GM18505 (cell line): Measurements from ENCODE around the gene GJD2.

Source experiments
- ATAC-seq: cut with Tn5 transposase; IDR thresholded peaks from one replicate; pipeline ENCODE4 v1.9.1; 2021; ENCODE audit not compliant: unreplicated experiment
- POLR2A ChIP-seq: IDR thresholded peaks from 4 replicates; pipeline ENCODE4 v1.6.1; 2011; ENCODE audit warnings: borderline replicate concordance; ENCODE audit not compliant: insufficient read depth, insufficient read length; ENCODE audit errors: extremely low read depth

Gene GJD2

DNA sequence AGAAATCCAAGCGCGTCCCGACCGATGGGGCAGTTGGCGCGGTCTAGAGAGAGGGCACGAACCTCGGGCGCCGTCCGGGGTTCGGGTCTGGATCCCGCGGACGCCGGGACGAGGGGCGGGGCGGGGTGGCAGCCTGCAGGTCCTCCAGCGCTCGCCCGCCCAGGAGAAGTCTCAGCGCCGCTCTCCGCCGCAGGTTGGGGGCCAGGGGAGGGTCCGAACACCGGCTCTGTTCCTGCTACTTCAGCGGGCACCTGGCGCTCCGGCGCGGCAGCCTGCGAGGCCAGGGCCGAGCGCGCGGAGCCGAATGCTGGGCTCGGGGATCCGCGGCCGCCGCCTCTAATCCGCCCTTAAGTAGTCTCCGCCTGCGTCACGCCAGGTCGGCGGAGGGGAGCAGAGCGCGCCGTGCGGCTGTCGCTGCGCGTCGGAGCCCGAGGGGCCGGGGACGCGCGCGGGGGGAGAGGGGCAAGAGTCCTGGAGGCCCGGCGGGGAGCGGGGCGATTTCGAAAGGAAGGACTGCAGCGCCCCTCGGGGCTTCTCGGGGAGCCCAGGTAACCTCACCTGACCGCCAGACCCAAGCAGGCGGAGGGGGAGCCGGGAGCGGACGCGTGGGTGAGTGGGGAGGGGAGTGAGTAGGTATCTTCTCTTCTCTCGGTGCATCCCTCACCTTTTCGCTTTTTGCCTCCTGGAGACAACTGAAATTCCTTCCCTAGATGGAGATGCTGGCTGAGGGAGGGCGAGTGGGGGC is at the start of gene GJD2:
TSS of gene GJD2 (minus strand) at position 325 of the 745 bp plus-strand sequence. CDS start 510 bp downstream, outside the sequence.
- no peak for TF ChIP-seq POLR2A
- ATAC-seq, result no peak

DNA sequence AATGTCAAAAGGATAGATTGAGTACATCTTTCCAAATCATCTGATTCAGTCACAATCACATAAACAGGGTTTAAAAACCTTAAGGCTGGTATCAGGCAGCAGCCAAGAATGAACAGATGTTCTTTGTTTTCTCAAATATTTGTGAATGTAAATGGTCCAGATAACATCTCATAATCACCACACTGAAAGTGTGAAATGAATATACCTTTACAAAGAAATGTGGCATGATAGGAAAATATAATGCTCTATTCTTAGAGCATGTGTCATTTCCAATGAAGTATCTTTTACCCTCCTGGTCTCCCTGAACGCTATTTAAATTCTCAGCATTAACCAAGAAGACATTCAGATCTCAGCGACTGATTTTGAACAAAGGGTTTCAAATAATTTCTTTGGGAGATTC is 49.3 kb upstream of the GJD2 start:
- no peak for TF ChIP-seq POLR2A
- ATAC-seq, result no peak

DNA sequence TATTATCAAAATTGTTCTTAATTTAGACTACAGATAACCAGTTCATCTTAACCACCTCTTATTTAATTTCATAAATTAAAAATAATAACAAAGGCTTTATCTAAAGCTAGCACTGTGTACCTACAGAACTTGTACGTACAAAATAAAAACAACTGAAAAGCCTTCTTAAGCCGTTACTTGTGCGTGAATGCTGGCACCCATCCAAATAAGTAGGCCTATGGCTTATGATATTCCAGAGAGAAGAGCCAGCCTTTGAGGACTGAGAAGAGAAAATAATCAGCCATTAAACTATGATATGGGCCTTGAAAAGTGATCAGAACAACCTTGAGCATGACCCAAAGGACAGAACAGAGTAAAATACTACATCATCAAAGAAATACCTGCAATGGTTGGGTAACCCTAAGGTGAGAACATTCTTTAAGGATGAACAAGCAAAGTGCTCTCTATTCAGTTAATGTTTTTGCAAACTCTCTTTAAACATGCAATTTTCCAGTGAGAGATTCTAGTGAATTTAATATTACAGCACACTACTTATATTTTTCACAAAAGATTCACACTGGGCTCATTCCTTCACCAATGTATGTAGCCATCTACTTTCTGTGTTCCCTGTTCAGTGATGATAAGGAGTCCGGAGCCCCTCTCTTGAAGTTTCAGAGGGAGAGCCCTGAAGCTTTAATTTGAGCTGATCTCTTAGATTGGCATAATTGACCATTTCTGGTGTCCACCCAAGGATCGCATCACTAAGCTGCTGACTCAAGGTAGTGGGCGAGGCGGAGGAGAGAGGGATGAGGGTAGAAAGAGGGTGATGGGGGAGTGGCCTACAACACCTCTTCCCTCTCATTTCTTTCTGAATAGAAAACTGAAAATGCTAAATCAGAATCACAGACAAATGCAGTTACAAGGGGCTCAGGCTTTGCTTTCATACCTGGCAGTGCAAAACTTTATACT is 48.3 kb upstream of the GJD2 start:
- TF ChIP-seq POLR2A, result no peak
- no peak for ATAC-seq

DNA sequence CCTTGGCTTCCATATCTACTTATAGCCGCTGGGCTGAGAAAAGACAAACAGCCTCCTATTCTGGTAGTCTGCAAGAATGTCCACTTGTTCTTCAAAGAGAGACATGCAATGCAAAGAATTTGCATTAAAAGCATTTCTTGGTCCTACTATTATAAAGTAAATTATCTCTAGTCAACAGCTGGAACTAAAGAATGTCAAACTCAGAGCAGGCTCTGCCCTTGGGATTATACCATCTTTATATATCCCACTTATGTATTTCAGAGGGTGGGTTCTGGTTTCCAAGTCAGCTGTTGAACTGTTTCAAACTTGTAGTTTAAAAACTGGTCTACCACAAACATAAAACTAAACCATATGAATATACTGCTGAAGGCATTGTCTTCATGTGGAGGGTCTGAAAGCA is 47.6 kb upstream of the GJD2 start:
- ATAC-seq, result no peak
- no peak for TF ChIP-seq POLR2A

DNA sequence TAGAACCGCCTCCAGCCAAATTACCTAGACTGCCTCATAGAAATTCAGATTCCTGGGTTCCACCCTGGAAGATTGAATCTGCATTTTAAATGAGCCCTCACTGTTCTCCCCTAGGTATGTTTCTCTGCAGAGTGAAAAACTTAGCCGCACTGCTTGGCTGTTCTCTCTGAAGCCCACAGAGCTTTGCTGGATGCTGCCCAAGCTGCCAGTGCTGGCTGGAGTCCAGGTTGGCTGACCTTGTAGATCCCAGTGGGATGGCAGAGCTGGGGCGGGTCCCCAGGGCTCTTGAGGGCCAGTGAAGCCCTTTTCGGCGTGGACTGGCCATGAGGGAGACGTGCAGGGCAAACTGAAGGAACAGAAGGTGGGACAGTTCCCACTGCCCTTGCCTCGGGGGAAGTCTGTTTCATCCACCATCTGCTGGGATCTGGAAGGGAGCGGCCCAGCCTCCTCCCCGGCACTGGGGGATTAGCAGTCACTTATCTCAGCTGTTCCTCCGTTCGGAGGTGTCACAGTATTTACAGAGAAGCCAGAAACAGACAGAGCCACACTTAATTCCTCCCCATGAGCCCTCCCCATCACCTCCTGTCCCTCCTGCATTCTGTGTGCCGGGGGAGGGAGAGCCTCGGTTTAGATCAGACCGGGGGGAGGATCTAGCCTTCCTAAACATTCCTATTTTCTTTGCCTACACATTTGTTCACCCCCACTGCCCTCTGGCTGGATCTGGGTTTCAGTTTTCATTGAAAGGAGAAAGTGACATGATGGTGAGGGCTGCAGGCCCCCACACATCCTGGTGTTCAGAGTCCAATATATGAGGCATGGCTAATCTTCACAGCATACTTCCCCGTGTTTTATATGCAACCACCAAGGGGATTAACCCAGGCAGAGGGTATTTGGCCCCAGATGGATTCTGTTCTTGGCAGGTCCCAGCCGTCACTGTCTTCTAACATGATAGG is 44.6 kb upstream of the GJD2 start:
- no peak for TF ChIP-seq POLR2A
- no peak for ATAC-seq

DNA sequence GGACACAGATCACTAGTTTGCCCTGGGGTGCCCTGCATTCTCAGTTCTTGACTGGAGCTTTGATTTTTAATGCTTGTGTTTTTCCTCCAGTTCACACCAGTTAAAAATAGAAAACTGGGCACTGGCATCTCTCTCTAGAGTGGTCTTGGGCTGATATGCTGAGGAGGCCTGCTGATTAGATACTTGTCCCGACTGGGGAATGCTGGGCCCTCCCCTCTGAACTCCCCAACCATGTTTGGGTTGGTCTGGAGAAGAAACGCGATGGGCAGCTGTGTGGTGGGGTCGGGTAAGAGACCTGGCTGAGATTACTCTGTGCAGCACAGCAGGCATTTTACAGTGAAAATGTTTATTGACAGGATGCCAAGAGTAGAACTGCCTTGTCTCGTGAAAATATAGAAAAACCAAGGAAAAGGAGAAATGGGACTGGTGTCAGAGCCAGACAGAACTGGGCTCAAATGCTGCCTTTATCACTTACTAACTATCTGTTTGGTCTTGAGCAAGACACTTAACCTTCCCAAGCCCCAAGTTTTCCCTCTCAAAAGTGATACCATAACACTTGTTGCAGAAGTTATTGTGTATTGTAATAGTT is 42.1 kb upstream of the GJD2 start:
- ATAC-seq, result no peak
- TF ChIP-seq POLR2A, result no peak

DNA sequence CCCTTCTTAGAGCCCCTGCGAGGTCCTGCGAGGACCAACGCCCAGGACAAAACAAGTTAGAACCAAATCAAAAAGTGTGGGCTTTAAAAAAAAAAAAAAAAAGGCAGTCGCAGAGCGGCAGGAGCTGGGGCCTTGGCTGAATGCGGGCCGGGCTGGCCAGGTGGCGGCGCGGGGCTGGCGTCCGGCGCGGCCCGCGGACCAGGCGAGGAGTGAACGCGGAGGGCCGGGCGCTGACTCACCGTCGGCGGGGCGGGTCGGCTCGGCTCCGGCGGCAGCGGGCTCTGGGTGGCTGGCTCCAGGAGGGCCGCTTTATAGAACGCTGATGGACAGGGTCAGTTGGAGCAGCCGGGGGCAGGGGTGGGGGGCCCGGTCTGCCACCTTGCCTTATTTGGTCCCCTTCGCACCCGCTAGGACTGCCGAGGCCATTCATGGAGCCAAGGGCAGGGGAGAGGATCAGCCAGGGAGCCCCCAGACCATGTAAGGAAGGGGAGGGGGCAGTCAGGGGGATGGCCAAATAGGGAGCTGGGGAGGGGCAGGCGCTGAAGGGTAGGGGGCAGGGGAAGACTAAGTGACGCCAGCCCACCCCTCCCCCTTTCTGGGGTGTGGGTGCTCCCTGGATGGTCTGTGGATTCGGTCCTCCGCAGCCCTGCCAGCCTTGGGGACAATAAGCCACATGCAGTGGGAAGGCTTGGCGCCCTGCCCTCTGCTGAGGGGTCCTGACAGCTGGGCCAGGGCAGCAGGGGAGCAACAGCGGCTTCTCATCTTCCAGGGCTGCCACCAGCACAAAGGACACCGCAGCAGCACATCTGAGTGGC is 40.7 kb upstream of the GJD2 start, which contains the start of gene ACTC1:
TSS of gene ACTC1 (minus strand) at position 283 of the 815 bp plus-strand sequence. CDS start 741 bp downstream, outside the sequence.
- TF ChIP-seq POLR2A, result no peak
- no peak for ATAC-seq

DNA sequence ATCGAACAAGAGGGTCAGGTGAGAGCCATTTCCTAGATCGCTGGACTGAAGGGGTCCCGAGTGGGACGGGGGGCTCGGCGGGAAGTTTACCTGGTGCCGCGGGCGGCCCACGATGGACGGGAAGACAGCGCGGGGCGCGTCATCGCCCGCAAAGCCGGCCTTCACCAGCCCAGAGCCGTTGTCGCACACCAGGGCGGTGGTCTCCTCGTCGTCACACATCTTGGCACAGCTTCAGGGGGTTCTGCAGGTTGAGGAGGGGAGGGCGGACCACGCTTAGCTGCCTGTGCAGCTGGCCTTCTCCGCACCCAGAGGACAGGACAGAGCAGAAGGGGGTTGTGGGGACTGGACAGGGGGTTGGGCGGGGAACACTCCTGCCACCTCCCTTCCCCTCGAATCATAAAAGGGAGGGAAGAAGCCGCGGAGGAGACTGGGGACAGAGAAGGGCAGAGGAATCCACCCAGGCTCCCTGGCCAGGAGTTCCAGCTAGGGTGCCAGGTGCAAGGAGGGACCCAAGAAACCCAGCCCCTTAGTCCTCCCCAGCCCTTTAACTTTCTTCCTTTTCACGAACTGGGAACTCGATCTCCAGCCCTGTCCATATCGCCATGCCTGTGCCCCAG is 39.9 kb upstream of the GJD2 start:
- no peak for ATAC-seq

DNA sequence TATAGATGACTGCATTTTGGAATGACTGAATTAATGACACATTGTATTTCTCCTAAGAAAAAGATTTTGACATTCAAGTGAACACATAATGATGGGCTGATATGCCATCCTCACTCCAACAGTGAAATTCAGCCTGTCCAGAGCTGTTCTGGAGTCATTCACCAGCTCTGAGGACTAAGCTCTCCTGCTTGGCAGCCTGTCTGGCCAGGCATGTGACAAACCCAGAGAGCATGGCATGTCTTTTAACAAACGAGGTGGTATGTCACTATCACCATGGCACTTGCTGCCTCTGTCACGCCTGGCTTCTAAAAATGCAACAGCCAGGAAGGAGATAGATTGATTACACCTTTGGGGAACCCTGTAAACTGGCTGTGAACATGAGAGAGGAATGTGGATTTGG is 39.1 kb upstream of the GJD2 start:
- no peak for ATAC-seq
- no peak for TF ChIP-seq POLR2A

More for the DNA sequence above, 39.9 kb upstream of the GJD2 start:
- no peak for TF ChIP-seq POLR2A

DNA sequence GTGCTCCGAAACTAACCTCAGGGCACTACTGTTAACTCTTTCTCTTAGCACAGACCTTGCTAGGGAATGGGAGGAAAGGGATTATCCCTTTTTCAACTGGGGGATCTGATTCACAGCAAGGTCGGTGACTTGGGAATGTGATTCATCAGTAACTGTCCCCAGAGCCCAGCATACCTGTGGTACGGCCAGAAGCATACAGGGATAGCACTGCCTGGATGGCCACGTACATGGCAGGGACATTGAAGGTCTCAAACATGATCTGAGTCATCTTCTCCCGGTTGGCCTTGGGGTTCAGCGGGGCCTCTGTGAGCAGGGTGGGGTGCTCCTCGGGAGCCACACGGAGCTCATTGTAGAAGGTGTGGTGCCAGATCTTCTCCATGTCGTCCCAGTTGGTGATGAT is 38.3 kb upstream of the GJD2 start:
- TF ChIP-seq POLR2A, result no peak
- ATAC-seq, result no peak

DNA sequence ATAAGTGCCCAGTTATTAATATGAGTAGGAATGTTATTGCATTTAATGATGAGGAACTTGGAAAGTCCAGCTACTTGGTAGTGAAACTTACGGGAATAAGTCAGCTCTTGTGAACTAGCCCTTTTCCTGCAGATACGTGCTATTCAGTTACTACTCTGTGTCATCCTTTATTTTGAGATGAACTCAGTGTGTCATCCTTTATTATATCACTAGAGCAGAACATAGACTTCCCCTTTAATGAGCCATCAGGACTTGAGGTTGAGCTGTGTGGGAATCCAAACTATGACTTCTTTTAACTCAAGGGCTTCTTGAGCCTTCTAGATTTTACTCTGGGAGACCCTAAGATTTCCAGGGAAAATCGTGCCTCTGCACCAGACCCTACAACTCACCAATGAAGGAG is 36.9 kb upstream of the GJD2 start:
- no peak for ATAC-seq
- no peak for TF ChIP-seq POLR2A
